ENCODE results near the gene USP28.

DNA sequence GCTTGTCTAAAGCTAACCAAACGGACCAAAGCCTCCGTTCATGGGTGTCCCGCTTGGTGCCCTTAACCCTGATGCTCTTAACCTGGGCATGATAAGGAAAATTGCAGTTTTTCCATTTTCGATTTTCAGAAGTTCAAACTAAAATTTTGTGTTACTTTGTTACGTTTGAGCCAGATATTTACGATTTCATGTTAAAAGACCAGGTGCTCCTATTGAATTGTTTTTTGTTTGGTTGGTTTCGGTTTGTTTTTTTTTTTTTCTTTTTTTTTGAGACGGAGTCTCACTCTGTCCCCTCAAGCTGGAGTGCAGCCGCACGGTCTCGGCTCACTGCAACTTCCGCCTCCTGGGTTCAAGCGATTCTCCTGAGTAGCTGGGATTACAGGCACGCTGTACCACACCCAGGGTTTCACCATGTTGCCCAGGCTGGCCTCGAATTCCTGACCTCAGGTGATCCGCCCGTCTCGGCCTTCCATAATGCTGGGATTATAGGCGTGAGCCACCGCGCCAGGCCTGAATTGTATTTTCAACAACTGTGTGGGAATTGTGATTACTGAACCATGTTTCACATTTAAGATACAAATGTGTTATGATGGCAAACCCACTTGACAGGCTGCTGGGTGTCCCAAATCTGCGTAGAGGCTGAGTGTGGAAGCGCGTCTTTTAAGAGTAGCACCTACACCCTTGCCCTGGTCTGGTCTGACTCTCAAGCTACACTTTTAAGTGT lies 864 bp upstream of the USP28 start:
- TF ChIP-seq RBAK (tag by site-specific recombination; IDR thresholded peaks at IDR 0.05) (no peak), ZNF2 (tag by site-specific recombination; IDR thresholded peaks at IDR 0.05) (no peak), OSR2 (tag by site-specific recombination; IDR thresholded peaks at IDR 0.05) (no peak), HOXA7 (CRISPR knock-in tag; IDR thresholded peaks at IDR 0.05; ENCODE audit: borderline replicate concordance) (no peak), SALL2 (tag by site-specific recombination; IDR thresholded peaks at IDR 0.05; ENCODE audit: borderline replicate concordance) (no peak), ZNF596 (tag by site-specific recombination; IDR thresholded peaks at IDR 0.05) (no peak)
- TF ChIP-seq, protein P1, sequence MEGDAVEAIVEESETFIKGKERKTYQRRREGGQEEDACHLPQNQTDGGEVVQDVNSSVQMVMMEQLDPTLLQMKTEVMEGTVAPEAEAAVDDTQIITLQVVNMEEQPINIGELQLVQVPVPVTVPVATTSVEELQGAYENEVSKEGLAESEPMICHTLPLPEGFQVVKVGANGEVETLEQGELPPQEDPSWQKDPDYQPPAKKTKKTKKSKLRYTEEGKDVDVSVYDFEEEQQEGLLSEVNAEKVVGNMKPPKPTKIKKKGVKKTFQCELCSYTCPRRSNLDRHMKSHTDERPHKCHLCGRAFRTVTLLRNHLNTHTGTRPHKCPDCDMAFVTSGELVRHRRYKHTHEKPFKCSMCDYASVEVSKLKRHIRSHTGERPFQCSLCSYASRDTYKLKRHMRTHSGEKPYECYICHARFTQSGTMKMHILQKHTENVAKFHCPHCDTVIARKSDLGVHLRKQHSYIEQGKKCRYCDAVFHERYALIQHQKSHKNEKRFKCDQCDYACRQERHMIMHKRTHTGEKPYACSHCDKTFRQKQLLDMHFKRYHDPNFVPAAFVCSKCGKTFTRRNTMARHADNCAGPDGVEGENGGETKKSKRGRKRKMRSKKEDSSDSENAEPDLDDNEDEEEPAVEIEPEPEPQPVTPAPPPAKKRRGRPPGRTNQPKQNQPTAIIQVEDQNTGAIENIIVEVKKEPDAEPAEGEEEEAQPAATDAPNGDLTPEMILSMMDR (tag by site-specific recombination; IDR thresholded peaks at IDR 0.05) = no peak
- TF ChIP-seq, protein P2, sequence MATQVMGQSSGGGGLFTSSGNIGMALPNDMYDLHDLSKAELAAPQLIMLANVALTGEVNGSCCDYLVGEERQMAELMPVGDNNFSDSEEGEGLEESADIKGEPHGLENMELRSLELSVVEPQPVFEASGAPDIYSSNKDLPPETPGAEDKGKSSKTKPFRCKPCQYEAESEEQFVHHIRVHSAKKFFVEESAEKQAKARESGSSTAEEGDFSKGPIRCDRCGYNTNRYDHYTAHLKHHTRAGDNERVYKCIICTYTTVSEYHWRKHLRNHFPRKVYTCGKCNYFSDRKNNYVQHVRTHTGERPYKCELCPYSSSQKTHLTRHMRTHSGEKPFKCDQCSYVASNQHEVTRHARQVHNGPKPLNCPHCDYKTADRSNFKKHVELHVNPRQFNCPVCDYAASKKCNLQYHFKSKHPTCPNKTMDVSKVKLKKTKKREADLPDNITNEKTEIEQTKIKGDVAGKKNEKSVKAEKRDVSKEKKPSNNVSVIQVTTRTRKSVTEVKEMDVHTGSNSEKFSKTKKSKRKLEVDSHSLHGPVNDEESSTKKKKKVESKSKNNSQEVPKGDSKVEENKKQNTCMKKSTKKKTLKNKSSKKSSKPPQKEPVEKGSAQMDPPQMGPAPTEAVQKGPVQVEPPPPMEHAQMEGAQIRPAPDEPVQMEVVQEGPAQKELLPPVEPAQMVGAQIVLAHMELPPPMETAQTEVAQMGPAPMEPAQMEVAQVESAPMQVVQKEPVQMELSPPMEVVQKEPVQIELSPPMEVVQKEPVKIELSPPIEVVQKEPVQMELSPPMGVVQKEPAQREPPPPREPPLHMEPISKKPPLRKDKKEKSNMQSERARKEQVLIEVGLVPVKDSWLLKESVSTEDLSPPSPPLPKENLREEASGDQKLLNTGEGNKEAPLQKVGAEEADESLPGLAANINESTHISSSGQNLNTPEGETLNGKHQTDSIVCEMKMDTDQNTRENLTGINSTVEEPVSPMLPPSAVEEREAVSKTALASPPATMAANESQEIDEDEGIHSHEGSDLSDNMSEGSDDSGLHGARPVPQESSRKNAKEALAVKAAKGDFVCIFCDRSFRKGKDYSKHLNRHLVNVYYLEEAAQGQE (tag by site-specific recombination; IDR thresholded peaks at IDR 0.05) = no peak
- TF ChIP-seq, protein P3, sequence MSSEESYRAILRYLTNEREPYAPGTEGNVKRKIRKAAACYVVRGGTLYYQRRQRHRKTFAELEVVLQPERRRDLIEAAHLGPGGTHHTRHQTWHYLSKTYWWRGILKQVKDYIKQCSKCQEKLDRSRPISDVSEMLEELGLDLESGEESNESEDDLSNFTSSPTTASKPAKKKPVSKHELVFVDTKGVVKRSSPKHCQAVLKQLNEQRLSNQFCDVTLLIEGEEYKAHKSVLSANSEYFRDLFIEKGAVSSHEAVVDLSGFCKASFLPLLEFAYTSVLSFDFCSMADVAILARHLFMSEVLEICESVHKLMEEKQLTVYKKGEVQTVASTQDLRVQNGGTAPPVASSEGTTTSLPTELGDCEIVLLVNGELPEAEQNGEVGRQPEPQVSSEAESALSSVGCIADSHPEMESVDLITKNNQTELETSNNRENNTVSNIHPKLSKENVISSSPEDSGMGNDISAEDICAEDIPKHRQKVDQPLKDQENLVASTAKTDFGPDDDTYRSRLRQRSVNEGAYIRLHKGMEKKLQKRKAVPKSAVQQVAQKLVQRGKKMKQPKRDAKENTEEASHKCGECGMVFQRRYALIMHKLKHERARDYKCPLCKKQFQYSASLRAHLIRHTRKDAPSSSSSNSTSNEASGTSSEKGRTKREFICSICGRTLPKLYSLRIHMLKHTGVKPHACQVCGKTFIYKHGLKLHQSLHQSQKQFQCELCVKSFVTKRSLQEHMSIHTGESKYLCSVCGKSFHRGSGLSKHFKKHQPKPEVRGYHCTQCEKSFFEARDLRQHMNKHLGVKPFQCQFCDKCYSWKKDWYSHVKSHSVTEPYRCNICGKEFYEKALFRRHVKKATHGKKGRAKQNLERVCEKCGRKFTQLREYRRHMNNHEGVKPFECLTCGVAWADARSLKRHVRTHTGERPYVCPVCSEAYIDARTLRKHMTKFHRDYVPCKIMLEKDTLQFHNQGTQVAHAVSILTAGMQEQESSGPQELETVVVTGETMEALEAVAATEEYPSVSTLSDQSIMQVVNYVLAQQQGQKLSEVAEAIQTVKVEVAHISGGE (tag by site-specific recombination; conservative IDR thresholded peaks at IDR 0.05; ENCODE audit: low read depth) = no peak
